SK-N-SH (cell line): ENCODE data around the gene PTPN14. TPM values are rescaled to one million over a fixed set of nuclear protein-coding genes. Genes with fewer than 3 reads are reported as not detected.

Source experiments
- CTCF ChIA-PET: fragments of 300-600, 350-600 bp; formaldehyde crosslinking; extraction: SDS; loops from one replicate; lab custom pipeline; 2021; lab: Yijun Ruan, JAX
- POLR2A ChIA-PET: fragments of 350-600 bp; sonication (Branson Sonifier 250); formaldehyde crosslinking; extraction: SDS; loops from one replicate; lab custom pipeline; 2020; ENCODE audit warnings: antibody characterized with exemption, inconsistent platforms; lab: Yijun Ruan, JAX
- DNase-seq: peaks from one replicate; pipeline ENCODE4 v3.0.0; 2012
- H2AFZ ChIP-seq: fragments of 200-600 bp; sonication (generic); 2 replicates; pipeline ENCODE4 v1.8.1; 2016; ENCODE audit warnings: antibody characterized with exemption, mild to moderate bottlenecking, low read depth
- H3F3A ChIP-seq: fragments of 200-600 bp; sonication (generic); replicated peaks from 2 replicates; pipeline ENCODE3; 2016; ENCODE audit warnings: antibody characterized with exemption, mild to moderate bottlenecking; ENCODE audit not compliant: insufficient read depth
- H3K27ac ChIP-seq, 2 experiments: fragments of 200-500 bp in 1 of 2; fragments of 200-600 bp in 1 of 2; sonication (Bioruptor generic) in 1 of 2; sonication (generic), shearing (Covaris generic) in 1 of 2; 2 replicates each; pipeline versions ENCODE4 v1.5.1 to v1.6.1; 2014 to 2016; ENCODE audit warnings: low read depth in 2 of 2, inconsistent platforms in 1 of 2, low read length in 1 of 2, mild to moderate bottlenecking in 1 of 2, mixed read lengths in 1 of 2
- H3K27me3 ChIP-seq: fragments of 200-600 bp; sonication (generic), shearing (Covaris generic); 2 replicates; pipeline ENCODE4 v1.6.1; 2016; ENCODE audit warnings: mixed run types; ENCODE audit not compliant: insufficient read depth
- H3K36me3 ChIP-seq, 2 experiments: fragments of 200-500 bp in 1 of 2; fragments of 200-600 bp in 1 of 2; sonication (Bioruptor generic) in 1 of 2; sonication (generic) in 1 of 2; replicated peaks in 1 of 2; 2 replicates each; pipeline versions ENCODE3 to v1.5.1; 2014 to 2016; ENCODE audit warnings: low read length in 1 of 2, mild to moderate bottlenecking in 1 of 2; ENCODE audit not compliant: insufficient read depth in 2 of 2, control insufficient read depth in 1 of 2
- H3K4me1 ChIP-seq, 2 experiments: fragments of 200-500 bp in 1 of 2; fragments of 200-600 bp in 1 of 2; sonication (Bioruptor generic) in 1 of 2; sonication (generic), shearing (Covaris generic) in 1 of 2; 2 replicates each; pipeline versions ENCODE4 v1.5.1 to v1.6.1; 2014 to 2016; ENCODE audit warnings: low read depth in 1 of 2, low read length in 1 of 2, mixed run types in 1 of 2; ENCODE audit not compliant: insufficient read depth in 2 of 2, control insufficient read depth in 1 of 2
- H3K4me2 ChIP-seq: fragments of 200-600 bp; sonication (generic), shearing (Covaris generic); 2 replicates; pipeline ENCODE4 v1.6.1; 2017; ENCODE audit warnings: mixed run types
- H3K4me3 ChIP-seq, 2 experiments: fragments of 200-500 bp in 1 of 2; fragments of 200-600 bp in 1 of 2; sonication (Bioruptor generic) in 1 of 2; sonication (generic), shearing (Covaris generic) in 1 of 2; 2 replicates each; pipeline versions ENCODE4 v1.5.1 to v1.8.1; 2014 to 2016; ENCODE audit warnings: low read depth in 2 of 2, inconsistent platforms in 1 of 2, low read length in 1 of 2, mild to moderate bottlenecking in 1 of 2, mixed read lengths in 1 of 2, moderate library complexity in 1 of 2
- H3K79me2 ChIP-seq: fragments of 200-600 bp; sonication (generic); 2 replicates; pipeline ENCODE4 v1.8.1; 2017; ENCODE audit warnings: mild to moderate bottlenecking; ENCODE audit not compliant: insufficient read depth
- H3K9ac ChIP-seq: fragments of 200-600 bp; sonication (generic); 2 replicates; pipeline ENCODE4 v1.6.1; 2017; ENCODE audit warnings: mixed run types
- H3K9me2 ChIP-seq: fragments of 200-600 bp; sonication (generic); 2 replicates; pipeline ENCODE4 v1.6.1; 2017; ENCODE audit warnings: mixed run types
- H3K9me3 ChIP-seq: fragments of 200-600 bp; sonication (generic); 2 replicates; pipeline ENCODE4 v1.6.1; 2017; ENCODE audit warnings: mixed run types, mild to moderate bottlenecking, moderate library complexity
- H4K20me1 ChIP-seq: fragments of 200-600 bp; sonication (generic); 2 replicates; pipeline ENCODE4 v1.6.1; 2017; ENCODE audit warnings: mild to moderate bottlenecking, mixed run types; ENCODE audit not compliant: insufficient read depth
- CHD2 ChIP-seq: fragments of 150-350 bp; IDR thresholded peaks from 2 replicates; pipeline ENCODE4 v1.6.1; 2018; ENCODE audit warnings: low read length; ENCODE audit not compliant: partially characterized antibody
- ELF1 ChIP-seq: IDR thresholded peaks from 2 replicates; pipeline ENCODE4 v1.4.0; 2012
- EP300 ChIP-seq, 2 experiments: IDR thresholded peaks; 2 replicates each; pipeline versions ENCODE4 v1.4.0 to v1.6.1; 2012; ENCODE audit warnings: borderline replicate concordance in 1 of 2, low read depth in 1 of 2, low read length in 1 of 2
- EZH2phosphoT487 ChIP-seq: fragments of 200-600 bp; sonication (generic); IDR thresholded peaks from 2 replicates; pipeline ENCODE4 v1.6.1; 2017; ENCODE audit warnings: low read depth, mixed run types, mild to moderate bottlenecking, antibody characterized with exemption, moderate library complexity, borderline replicate concordance
- GABPA ChIP-seq: IDR thresholded peaks from 2 replicates; pipeline ENCODE4 v1.4.0; 2012; ENCODE audit warnings: low read depth, mild to moderate bottlenecking
- GATA2 ChIP-seq: sonication (generic); formaldehyde crosslinking; IDR thresholded peaks from 2 replicates; pipeline ENCODE4 v1.5.0; 2020; ENCODE audit warnings: mild to moderate bottlenecking, missing genetic modification reagents
- IRF3 ChIP-seq: fragments of 150-350 bp; IDR thresholded peaks from 2 replicates; pipeline ENCODE4 v1.6.1; 2016; ENCODE audit warnings: mild to moderate bottlenecking, low read depth, low read length
- JUND ChIP-seq: IDR thresholded peaks from 2 replicates; pipeline ENCODE4 v1.4.0; 2012
- MEF2A ChIP-seq: IDR thresholded peaks from 2 replicates; pipeline ENCODE4 v1.4.0; 2012; ENCODE audit warnings: low read depth, borderline replicate concordance
- PBX3 ChIP-seq: IDR thresholded peaks from 2 replicates; pipeline ENCODE4; 2012
- RAD21 ChIP-seq: IDR thresholded peaks from 2 replicates; pipeline ENCODE4 v1.6.1; 2012; ENCODE audit warnings: mild to moderate bottlenecking, low read length
- RXRA ChIP-seq: IDR thresholded peaks from 2 replicates; pipeline ENCODE4 v1.4.0; 2012; ENCODE audit warnings: low read depth, mild to moderate bottlenecking, borderline replicate concordance
- SIN3A ChIP-seq: IDR thresholded peaks from 2 replicates; pipeline ENCODE4 v1.6.1; 2012; ENCODE audit warnings: low read depth, mild to moderate bottlenecking, low read length, moderate library complexity, borderline replicate concordance
- SMC3 ChIP-seq: IDR thresholded peaks from 2 replicates; pipeline ENCODE4 v1.6.1; 2012; ENCODE audit warnings: low read depth, low read length, improper control_type of control experiment
- TAF1 ChIP-seq: IDR thresholded peaks from 2 replicates; pipeline ENCODE4 v1.6.1; 2012; ENCODE audit warnings: low read depth, mild to moderate bottlenecking, low read length, moderate library complexity, borderline replicate concordance
- USF1 ChIP-seq: IDR thresholded peaks from 2 replicates; pipeline ENCODE4 v1.4.0; 2012; ENCODE audit warnings: low read depth, borderline replicate concordance
- USF2 ChIP-seq: fragments of 150-350 bp; IDR thresholded peaks from 2 replicates; pipeline ENCODE4 v1.6.1; 2017; ENCODE audit warnings: antibody characterized with exemption, low read length, low read depth, borderline replicate concordance
- YY1 ChIP-seq: IDR thresholded peaks from 2 replicates; pipeline ENCODE4 v1.4.0; 2012; ENCODE audit warnings: low read depth, mild to moderate bottlenecking
- ZBTB33 ChIP-seq: IDR thresholded peaks from 2 replicates; pipeline ENCODE4 v1.4.0; 2012; ENCODE audit warnings: low read depth, borderline replicate concordance
- WGBS: methylation state at CpG from one replicate; pipeline ENCODE4 v1.1.6; 2017; ENCODE audit warnings: low lambda C conversion rate; 5-methylcytosine and 5-hydroxymethylcytosine counted together
- polyA plus RNA-seq, 3 experiments: library from polyadenylated mRNA; depleted of rRNA; stranded (reverse); fragments of >200 nt; gene quantifications; 2 replicates each; pipeline ENCODE4 v1.2.3, GENCODE V29; 2012

Gene PTPN14
- polyA plus RNA-seq, 1 of the 3 experiments (the other 2 are of a cell fraction), result 12.8 TPM

GRCh38 chr1:214462882-214463281 lies 88.5 kb downstream of the PTPN14 start (continued):
- TF ChIP-seq RAD21 (no peak), CHD2 (no peak)

- Histone ChIP-seq H3F3A (peaks cover 25% of the 10 kb centered on the region), H3K9ac (no peak overlapping the region), H3K4me1 (peaks cover 3 to 21% of the 10 kb centered on the region in 2 experiments; a peak in 3 of 4 replicates), H3K36me3 (peaks cover 8 to 20% of the 10 kb centered on the region in 2 experiments), H3K27me3 (no peaks in the 10 kb centered on the region), H3K9me3 (no peaks in the 10 kb centered on the region), H4K20me1 (peaks cover 16% of the 10 kb centered on the region; the same call in 1 of the 2 replicates), H3K27ac (no peak overlapping the region), H3K79me2 (peaks cover 99% of the 10 kb centered on the region), H3K4me3 (no peak overlapping the region), H3K9me2 (no peaks in the 10 kb centered on the region), H3K4me2 (no peak overlapping the region), H2AFZ (no peak overlapping the region)
- ChIA-PET POLR2A (no interaction called here), CTCF (no interaction called here)
- TF ChIP-seq EP300 (IDR thresholded peaks at IDR 0.05; ENCODE audit: borderline replicate concordance in 1 of 2, low read depth in 1 of 2, low read length in 1 of 2) (no peak), IRF3 (no peak), ZBTB33 (no peak), RAD21 (no peak), SMC3 (no peak), ELF1 (no peak), GABPA (no peak), SIN3A (no peak), PBX3 (no peak), YY1 (no peak), USF2 (no peak), GATA2 (CRISPR knock-in tag) (no peak), MEF2A (no peak), USF1 (no peak), RXRA (no peak), EZH2phosphoT487 (no peak), JUND (no peak), TAF1 (no peak)
- no peak for DNase-seq
- WGBS, result 100% methylated on average over 4 of the region's 4 CpGs
These were observed 90.1 kb downstream of the PTPN14 start for GRCh38 chr1:214461305-214461704.
